Subcutaneous adipose tissue (tissue), 4 donors: Measurements from ENCODE around the gene UTP14C. TPM values are rescaled to one million over a fixed set of nuclear protein-coding genes. Genes with fewer than 3 reads are reported as not detected.

Experiments
- total RNA-seq, 4 donors: library from RNA; depleted of rRNA; stranded (reverse); fragments of >200 nt; gene quantifications; one replicate each; pipeline ENCODE4 v1.1.0, GENCODE V29; 2016
- TF ChIP-seq, protein P1 (sequence below): fragments of 450-650 bp; IDR thresholded peaks from one replicate; pipeline ENCODE4 v1.5.1; 2016; ENCODE audit warnings: low read depth, mild to moderate bottlenecking, control low read depth, antibody characterized with exemption, moderate library complexity

Gene UTP14C
- total RNA-seq, 4 donors from 2014 or later, result 12.9 to 22.0 (median 19.3) TPM

GRCh38 chr13:52016296-52016695 is 8.2 kb upstream of the UTP14C start:
- TF ChIP-seq, protein P1, sequence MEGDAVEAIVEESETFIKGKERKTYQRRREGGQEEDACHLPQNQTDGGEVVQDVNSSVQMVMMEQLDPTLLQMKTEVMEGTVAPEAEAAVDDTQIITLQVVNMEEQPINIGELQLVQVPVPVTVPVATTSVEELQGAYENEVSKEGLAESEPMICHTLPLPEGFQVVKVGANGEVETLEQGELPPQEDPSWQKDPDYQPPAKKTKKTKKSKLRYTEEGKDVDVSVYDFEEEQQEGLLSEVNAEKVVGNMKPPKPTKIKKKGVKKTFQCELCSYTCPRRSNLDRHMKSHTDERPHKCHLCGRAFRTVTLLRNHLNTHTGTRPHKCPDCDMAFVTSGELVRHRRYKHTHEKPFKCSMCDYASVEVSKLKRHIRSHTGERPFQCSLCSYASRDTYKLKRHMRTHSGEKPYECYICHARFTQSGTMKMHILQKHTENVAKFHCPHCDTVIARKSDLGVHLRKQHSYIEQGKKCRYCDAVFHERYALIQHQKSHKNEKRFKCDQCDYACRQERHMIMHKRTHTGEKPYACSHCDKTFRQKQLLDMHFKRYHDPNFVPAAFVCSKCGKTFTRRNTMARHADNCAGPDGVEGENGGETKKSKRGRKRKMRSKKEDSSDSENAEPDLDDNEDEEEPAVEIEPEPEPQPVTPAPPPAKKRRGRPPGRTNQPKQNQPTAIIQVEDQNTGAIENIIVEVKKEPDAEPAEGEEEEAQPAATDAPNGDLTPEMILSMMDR, result no peak

GRCh38 chr13:52020191-52020590 is 4.3 kb upstream of the UTP14C start:
- TF ChIP-seq, protein P1, result no peak

DNA sequence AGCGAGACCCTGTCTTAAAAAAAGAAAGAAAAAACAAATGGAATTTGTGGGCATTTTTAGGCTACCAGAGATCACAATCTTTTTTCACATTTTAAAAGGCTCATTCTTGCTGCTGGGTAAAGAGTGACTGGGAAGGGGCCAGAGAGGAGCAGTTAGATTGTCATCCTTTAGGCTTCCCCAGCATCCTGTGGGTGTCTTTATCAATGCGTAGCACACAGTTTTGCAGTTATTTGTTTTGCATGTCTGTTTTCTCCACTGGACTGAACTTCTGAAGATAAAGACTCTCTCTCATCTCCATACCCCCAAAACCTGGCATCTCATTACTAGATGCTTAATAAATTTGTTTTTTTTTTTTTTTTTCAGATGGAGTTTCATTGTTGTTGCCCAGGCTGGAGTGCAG is 2.1 kb upstream of the UTP14C start:
- TF ChIP-seq, protein P1, result no peak

GRCh38 chr13:52025475-52026245 is 1.2 kb downstream of the UTP14C start:
- TF ChIP-seq, protein P1, result no peak

DNA sequence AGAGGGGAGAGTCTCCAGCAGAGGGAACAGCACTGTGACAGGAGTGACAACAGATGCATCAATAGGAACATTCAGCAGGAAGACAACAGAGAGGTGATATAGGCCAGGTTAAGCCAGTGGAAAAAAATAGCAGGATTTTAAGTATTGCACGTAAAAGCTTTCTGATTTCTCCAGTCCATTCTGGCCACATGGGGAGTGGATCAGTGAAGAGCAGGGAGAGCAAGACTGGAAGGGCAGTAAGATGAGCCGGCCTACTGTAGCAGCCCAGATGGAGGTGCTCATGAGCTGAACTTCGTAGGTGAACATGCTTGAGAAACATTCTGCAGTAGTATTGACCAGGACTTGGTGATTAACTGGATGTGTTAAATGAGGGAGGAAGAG is 1.7 kb downstream of the UTP14C start:
- TF ChIP-seq, protein P1, result no peak

- TF ChIP-seq, protein P1, result no peak
Observed at GRCh38 chr13:52027832-52028231, 3.3 kb downstream of the UTP14C start.

GRCh38 chr13:52029569-52029968 is 5.1 kb downstream of the UTP14C start:
- TF ChIP-seq, protein P1, result no peak
